NCI-H1105 treated with DMSO at 0.1 percent for 48 hours (cell line): ENCODE measurements around the gene GLRA3.

Experiments
- DNase-seq: peaks from one replicate; lab custom pipeline; 2025; lab: John Stamatoyannopoulos, UW

Gene GLRA3

DNA sequence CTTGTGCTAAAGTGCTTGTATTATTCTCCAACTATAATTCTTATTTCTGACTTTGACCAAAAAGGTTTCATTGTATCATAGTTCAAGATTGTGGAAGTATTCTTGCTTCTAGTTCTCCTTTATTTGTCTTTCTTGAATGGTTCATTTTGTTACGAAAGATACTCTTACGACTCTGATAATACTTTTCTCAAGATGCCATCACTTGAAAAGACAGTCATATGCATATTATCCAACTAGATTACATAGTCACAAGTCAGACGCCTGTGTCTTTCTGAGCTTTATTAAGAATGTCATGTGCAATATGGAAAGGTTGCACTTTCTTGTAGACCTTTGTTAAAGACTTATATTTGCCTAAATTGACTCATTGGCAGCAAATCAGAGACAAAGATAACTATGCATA is 235.3 kb downstream of the GLRA3 start:
- DNase-seq: no peak

DNA sequence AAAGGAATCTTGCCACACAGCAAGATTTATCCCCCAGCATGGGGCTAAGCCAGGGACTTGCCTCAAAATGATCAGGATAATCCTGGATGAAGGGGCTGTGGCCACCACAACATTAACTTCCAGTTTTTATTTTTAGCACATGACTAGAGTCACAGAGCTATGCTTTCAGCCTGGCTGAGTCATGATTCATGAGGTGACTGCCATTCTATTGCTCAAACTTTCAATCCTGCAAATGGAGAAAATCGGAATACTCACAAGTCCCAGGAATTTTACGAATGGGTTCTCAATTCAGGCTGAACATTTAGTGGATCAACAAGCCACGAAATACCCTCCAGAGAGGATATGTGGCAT is 236.1 kb downstream of the GLRA3 start:
- no peak for DNase-seq

DNA sequence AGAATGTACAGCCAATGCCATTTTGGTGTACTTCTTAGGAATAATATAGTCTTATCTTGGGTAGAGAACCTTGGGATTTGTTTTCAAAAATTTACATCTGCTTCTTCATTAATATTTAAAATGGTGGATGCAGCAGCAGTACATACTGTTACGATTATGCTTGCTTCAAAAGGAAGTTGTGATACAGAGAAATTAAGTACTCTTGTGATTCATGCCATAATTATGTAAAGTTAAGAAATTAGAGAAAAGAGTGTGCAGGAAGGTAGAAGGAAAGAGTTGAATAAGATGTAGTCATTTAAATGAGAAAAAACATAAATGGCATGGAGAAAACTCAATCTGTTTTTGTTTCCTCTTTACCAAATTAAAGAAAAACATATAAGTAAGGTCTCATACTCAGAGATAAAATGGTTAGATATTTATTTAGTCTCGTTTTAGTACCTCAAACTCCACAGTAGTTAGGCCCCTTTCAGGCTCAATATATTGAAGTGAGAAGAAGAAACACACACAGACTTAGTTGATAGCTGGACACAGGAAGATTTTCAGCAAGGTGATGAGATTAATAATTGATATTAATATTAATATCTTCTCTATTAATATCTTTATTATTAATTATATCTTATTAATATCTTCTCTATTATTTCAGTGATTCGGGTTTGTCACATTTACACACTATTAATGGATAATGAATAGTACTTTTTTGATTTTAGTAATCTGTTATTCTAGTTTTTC is 236.6 kb downstream of the GLRA3 start:
- no peak for DNase-seq

GRCh38 chr4:174591243-174592021 is 237.6 kb downstream of the GLRA3 start:
- no peak for DNase-seq

DNA sequence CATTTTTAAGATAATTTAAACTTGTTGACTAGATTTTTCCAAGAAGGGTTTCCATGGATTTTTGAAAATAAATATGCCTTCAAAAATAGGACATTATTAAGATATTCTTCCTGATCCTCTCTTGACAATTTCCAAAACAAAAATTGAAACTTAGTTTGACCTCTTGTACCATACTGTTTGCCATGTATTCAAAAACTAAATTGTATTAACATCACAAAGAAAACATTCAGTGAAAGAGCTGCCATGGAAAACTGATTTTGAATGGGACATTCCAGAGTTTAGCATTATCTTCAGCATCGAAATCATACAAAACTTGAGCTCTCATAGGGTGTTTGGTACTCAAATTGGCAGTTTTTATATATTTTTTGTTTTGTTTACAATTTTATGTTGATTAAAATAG is 238.7 kb downstream of the GLRA3 start:
- DNase-seq: no peak
